ENCODE results near the gene ANGPT4. TPM values are rescaled to one million over a fixed set of nuclear protein-coding genes. Genes with fewer than 3 reads are reported as not detected.
A peak's percentile ranks its signal among the peaks of the same experiment; 100 is the strongest.

Gene ANGPT4
- total and polyA plus RNA-seq, 2 of the 13 experiments (the other 11 are each of a cell fraction or from before 2014, with no cell fraction given) = not detected

DNA sequence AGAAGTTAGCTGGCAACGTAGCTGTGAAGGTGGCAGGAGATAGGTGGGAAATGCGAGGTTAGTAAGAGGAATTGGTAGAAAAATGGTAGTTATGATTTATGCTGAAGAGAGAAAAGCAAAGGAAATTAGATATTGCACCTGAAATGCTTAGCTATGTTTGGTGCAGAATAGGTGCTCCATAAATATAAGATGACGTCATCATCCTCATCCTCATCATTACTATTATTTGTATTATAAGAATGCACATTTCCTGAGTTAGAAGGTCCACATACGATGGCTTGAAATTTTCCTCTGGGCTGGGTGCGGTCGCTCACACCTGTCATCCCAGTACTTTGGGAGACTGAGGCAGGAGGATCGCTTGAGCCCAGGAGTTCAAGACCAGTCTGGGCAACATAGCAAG is 39.5 kb upstream of the ANGPT4 start:
- Histone ChIP-seq H3K9ac (ENCODE audit: insufficient read depth, low read depth, low read length) (no peak overlapping the region), H3K79me2 (ENCODE audit: insufficient read depth, low read length) (no peaks in the 10 kb centered on the region), H3K4me3 (replicated peaks in 1 of 3; ENCODE audit: insufficient read depth in 1 of 3, low read depth in 2 of 3, low read length in 3 of 3) (no peak overlapping the region), H2AFZ (ENCODE audit: low read length) (no peak overlapping the region), H3K27me3 (ENCODE audit: control insufficient read depth in 1 of 2, insufficient read depth in 2 of 2, low read length in 2 of 2) (peaks cover 12 to 31% of the 10 kb centered on the region in 2 experiments), H3K4me1 (ENCODE audit: insufficient read depth, low read length) (no peaks in the 10 kb centered on the region), H3K27ac (ENCODE audit: extremely low read length, insufficient read depth, low read length) (no peak overlapping the region), H3K9me3 (ENCODE audit: low read length) (no peaks in the 10 kb centered on the region), H3K4me2 (ENCODE audit: low read depth, low read length) (no peak overlapping the region), H3K36me3 (replicated peaks in 1 of 2; ENCODE audit: control insufficient read depth in 1 of 2, insufficient read depth in 2 of 2, low read length in 2 of 2) (no peaks in the 10 kb centered on the region), H4K20me1 (ENCODE audit: insufficient read depth, low read length) (no peaks in the 10 kb centered on the region)
- ATAC-seq = no peak
- no TSS peak for BruUV-seq (replicated peaks)
- no peak for FAIRE-seq
- in situ Hi-C loops (cut with HindIII; ENCODE audit: extremely low pct_ligation_motif_present, low pct_unique_long_range_greater_than_20kb) = loop anchor here (5.0 to 10.0 kb wide), 2 partner anchors 138 to 229 kb away; partner anchors contain the start of gene TMEM74B
- no peak for DNase-seq (ENCODE audit: low spot score)
- ChIA-PET CTCF (ENCODE audit: low intra/inter-chr PET ratio, low total read pairs) (interaction anchor here (1.4 to 6.5 kb wide), 2 partner anchors 139 to 194 kb away, joined by 6 to 185 read pairs; no protein-coding TSS in a partner anchor), POLR2A (interaction anchor here (1.0 kb wide), 1 partner anchor 123 kb away, joined by 3 read pairs; no protein-coding TSS in a partner anchor)
- 36% methylated on average over 7 of the region's 7 CpGs for WGBS (ENCODE audit: low lambda C conversion rate)
- intact Hi-C loops (cut with micrococcal nuclease; ENCODE audit: unreplicated experiment) = loop anchor here (1.0 kb wide), 1 partner anchor 139 kb away; no protein-coding TSS in a partner anchor
- TF ChIP-seq ATF7 (IDR thresholded peaks at IDR 0.05) = peak; percentile 100
- TF ChIP-seq ATF7 (CRISPR knock-in tag; IDR thresholded peaks at IDR 0.05) = no peak
- TF ChIP-seq, protein P1, sequence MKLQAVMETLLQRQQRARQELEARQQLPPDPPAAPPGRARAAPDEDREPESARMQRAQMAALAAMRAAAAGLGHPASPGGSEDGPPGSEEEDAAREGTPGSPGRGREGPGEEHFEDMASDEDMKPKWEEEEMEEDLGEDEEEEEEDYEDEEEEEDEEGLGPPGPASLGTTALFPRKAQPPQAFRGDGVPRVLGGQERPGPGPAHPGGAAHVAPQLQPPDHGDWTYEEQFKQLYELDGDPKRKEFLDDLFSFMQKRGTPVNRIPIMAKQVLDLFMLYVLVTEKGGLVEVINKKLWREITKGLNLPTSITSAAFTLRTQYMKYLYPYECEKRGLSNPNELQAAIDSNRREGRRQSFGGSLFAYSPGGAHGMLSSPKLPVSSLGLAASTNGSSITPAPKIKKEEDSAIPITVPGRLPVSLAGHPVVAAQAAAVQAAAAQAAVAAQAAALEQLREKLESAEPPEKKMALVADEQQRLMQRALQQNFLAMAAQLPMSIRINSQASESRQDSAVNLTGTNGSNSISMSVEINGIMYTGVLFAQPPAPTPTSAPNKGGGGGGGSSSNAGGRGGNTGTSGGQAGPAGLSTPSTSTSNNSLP (IDR thresholded peaks at IDR 0.05; ENCODE audit: low read depth, low read length) = no peak
- TF ChIP-seq ZFYVE20 (CRISPR knock-in tag; IDR thresholded peaks at IDR 0.05; ENCODE audit: borderline replicate concordance, low read depth) = no peak
- peak; percentile 98 for TF ChIP-seq CREB1 (IDR thresholded peaks at IDR 0.05)
- no peak for TF ChIP-seq CREB1 (CRISPR knock-in tag; IDR thresholded peaks at IDR 0.05)
- TF ChIP-seq ZNF749 (CRISPR knock-in tag; IDR thresholded peaks at IDR 0.05; ENCODE audit: borderline replicate concordance) = 0 out of 2 replicates have a peak, but pooled peaks have one; percentile 11
